ENCODE measurements around the gene TBXT. TPM values are rescaled to one million over a fixed set of nuclear protein-coding genes. Genes with fewer than 3 reads are reported as not detected.

The TBXT gene
- polyA plus RNA-seq, 1 donor from 2014 or later = not detected

GRCh38 chr6:166195860-166196238, 28.2 kb upstream of the TBXT start:
- Histone ChIP-seq H4K20me1 (ENCODE audit: insufficient read depth) (no peaks in the 10 kb centered on the region), H3K79me2 (replicated peaks; ENCODE audit: insufficient read depth, low read length) (no peaks in the 10 kb centered on the region), H3K4me3 (ENCODE audit: low read length) (no peak overlapping the region), H2AFZ (ENCODE audit: low read depth, low read length) (no peak overlapping the region), H3K9ac (ENCODE audit: low read length) (no peak overlapping the region), H3K27me3 (ENCODE audit: insufficient read depth, low read depth, low read length) (no peaks in the 10 kb centered on the region), H3K9me3 (ENCODE audit: low read length) (no peaks in the 10 kb centered on the region), H3K4me2 (ENCODE audit: low read length) (no peak overlapping the region), H3K9me2 (ENCODE audit: insufficient read depth, low read length) (no peaks in the 10 kb centered on the region), H3K36me3 (ENCODE audit: insufficient read depth, low read length) (no peaks in the 10 kb centered on the region), H3F3A (ENCODE audit: insufficient read depth, low read length, poor library complexity, severe bottlenecking) (no peaks in the 10 kb centered on the region), H3K27ac (ENCODE audit: low read length) (no peak overlapping the region)
- TF ChIP-seq EZH2 (IDR thresholded peaks at IDR 0.05; ENCODE audit: borderline replicate concordance, insufficient read depth, low read length, poor library complexity, severe bottlenecking) (no peak), SMC3 (conservative IDR thresholded peaks at IDR 0.05; ENCODE audit: poor library complexity) (no peak)

GRCh38 chr6:166194914-166195859, 27.5 kb upstream of the TBXT start:
- Histone ChIP-seq H3K79me2 (replicated peaks; ENCODE audit: insufficient read depth, low read length) (no peaks in the 10 kb centered on the region), H3K4me3 (ENCODE audit: low read length) (no peak overlapping the region), H3K36me3 (ENCODE audit: insufficient read depth, low read length) (no peaks in the 10 kb centered on the region), H3K27ac (ENCODE audit: low read length) (no peak overlapping the region), H3K9ac (ENCODE audit: low read length) (no peak overlapping the region), H2AFZ (ENCODE audit: low read depth, low read length) (no peak overlapping the region), H3K9me2 (ENCODE audit: insufficient read depth, low read length) (no peaks in the 10 kb centered on the region), H3K9me3 (ENCODE audit: low read length) (no peaks in the 10 kb centered on the region), H3K27me3 (ENCODE audit: insufficient read depth, low read depth, low read length) (no peaks in the 10 kb centered on the region), H3K4me2 (ENCODE audit: low read length) (no peak overlapping the region), H4K20me1 (ENCODE audit: insufficient read depth) (no peaks in the 10 kb centered on the region), H3F3A (ENCODE audit: insufficient read depth, low read length, poor library complexity, severe bottlenecking) (no peaks in the 10 kb centered on the region)
- no peak for TF ChIP-seq CTCF (IDR thresholded peaks at IDR 0.05; ENCODE audit: poor library complexity, severe bottlenecking)

- no peak overlapping the region for H2AFZ ChIP-seq (ENCODE audit: low read depth, low read length)
Observed at GRCh38 chr6:166192557-166192956, 24.9 kb upstream of the TBXT start.

More at GRCh38 chr6:166192557-166192956, 24.9 kb upstream of the TBXT start:
- H3K9ac ChIP-seq (ENCODE audit: low read length) = no peak overlapping the region
- no peak overlapping the region for H3K27ac ChIP-seq (ENCODE audit: low read length)
- no peaks in the 10 kb centered on the region for H3K9me2 ChIP-seq (ENCODE audit: insufficient read depth, low read length)
- TF ChIP-seq CTCF (IDR thresholded peaks at IDR 0.05; ENCODE audit: poor library complexity, severe bottlenecking) (no peak), EZH2 (IDR thresholded peaks at IDR 0.05; ENCODE audit: borderline replicate concordance, insufficient read depth, low read length, poor library complexity, severe bottlenecking) (no peak), REST (IDR thresholded peaks at IDR 0.05; ENCODE audit: borderline replicate concordance) (no peak), SMC3 (conservative IDR thresholded peaks at IDR 0.05; ENCODE audit: poor library complexity) (no peak), EP300 (conservative IDR thresholded peaks at IDR 0.05; ENCODE audit: poor library complexity, severe bottlenecking) (no peak), POLR2AphosphoS5 (IDR thresholded peaks at IDR 0.05) (no peak), RAD21 (conservative IDR thresholded peaks at IDR 0.05) (no peak), TAF1 (IDR thresholded peaks at IDR 0.05; ENCODE audit: low read depth) (no peak), MXI1 (conservative IDR thresholded peaks at IDR 0.05; ENCODE audit: poor library complexity, severe bottlenecking) (no peak)
- H3K4me2 ChIP-seq (ENCODE audit: low read length) = no peak overlapping the region
- no peaks in the 10 kb centered on the region for H3F3A ChIP-seq (ENCODE audit: insufficient read depth, low read length, poor library complexity, severe bottlenecking)
- H3K27me3 ChIP-seq (ENCODE audit: insufficient read depth, low read depth, low read length) = no peaks in the 10 kb centered on the region
- no peaks in the 10 kb centered on the region for H4K20me1 ChIP-seq (ENCODE audit: insufficient read depth)
- H3K36me3 ChIP-seq (ENCODE audit: insufficient read depth, low read length) = no peaks in the 10 kb centered on the region
- no peaks in the 10 kb centered on the region for H3K9me3 ChIP-seq (ENCODE audit: low read length)
- no peaks in the 10 kb centered on the region for H3K79me2 ChIP-seq (replicated peaks; ENCODE audit: insufficient read depth, low read length)
- H3K4me3 ChIP-seq (ENCODE audit: low read length) = no peak overlapping the region

All from neural cell (in vitro differentiated cells).